ENCODE results near the gene LRRC23.

- TF ChIP-seq CTCF (optimal IDR thresholded peaks at IDR 0.05 in 1 of 3, IDR thresholded peaks at IDR 0.05 in 1 of 3, conservative IDR thresholded peaks at IDR 0.05 in 1 of 3; ENCODE audit: extremely low read depth in 1 of 3, insufficient read depth in 2 of 3, low read length in 3 of 3) (no peak), EZH2 (IDR thresholded peaks at IDR 0.05; ENCODE audit: low read length) (no peak)
These were observed 20.1 kb upstream of the LRRC23 start for GRCh38 chr12:6884539-6884938.
